Parathyroid adenoma (tissue), 2 donors: ENCODE results near the gene CTNND1.
"Not testable (repeated sequence)": the region's sequence is repeated elsewhere in the genome, so short reads cannot be mapped to it uniquely, and the experiment has no call there.

Experiments
- H2AFZ ChIP-seq: fragments of 300-600 bp; sonication (generic); one replicate; pipeline ENCODE4 v1.7.0; 2017; ENCODE audit warnings: antibody characterized with exemption, mild to moderate bottlenecking
- H3K27ac ChIP-seq: fragments of 300-600 bp; sonication (generic); one replicate; pipeline ENCODE4 v1.7.0; 2017
- H3K27me3 ChIP-seq: fragments of 300-600 bp; sonication (generic); one replicate; pipeline ENCODE4 v1.7.0; 2017; ENCODE audit warnings: low read length; ENCODE audit not compliant: control insufficient read depth, insufficient read depth
- H3K36me3 ChIP-seq: fragments of 300-600 bp; sonication (generic); one replicate; pipeline ENCODE4 v1.7.0; 2017; ENCODE audit warnings: low read length; ENCODE audit not compliant: control insufficient read depth, insufficient read depth
- H3K4me1 ChIP-seq: fragments of 300-600 bp; sonication (generic); one replicate; pipeline ENCODE4 v1.7.0; 2017; ENCODE audit warnings: control low read depth
- H3K4me2 ChIP-seq: fragments of 300-600 bp; sonication (generic); one replicate; pipeline ENCODE4 v1.7.0; 2017; ENCODE audit warnings: low read length
- H3K4me3 ChIP-seq: fragments of 300-600 bp; sonication (generic); one replicate; pipeline ENCODE4 v1.7.0; 2017; ENCODE audit warnings: low read depth, low read length
- H3K79me2 ChIP-seq: fragments of 300-600 bp; sonication (generic); one replicate; pipeline ENCODE4 v1.7.0; 2017; ENCODE audit warnings: control low read depth
- H3K9ac ChIP-seq: fragments of 300-600 bp; sonication (generic); one replicate; pipeline ENCODE4 v1.7.0; 2017; ENCODE audit warnings: mild to moderate bottlenecking
- H3K9me3 ChIP-seq: fragments of 300-600 bp; sonication (generic); one replicate; pipeline ENCODE4 v1.7.0; 2017; ENCODE audit warnings: low read length; ENCODE audit not compliant: control insufficient read depth
- CTCF ChIP-seq: fragments of 300-600 bp; sonication (generic); IDR thresholded peaks from one replicate; pipeline ENCODE4 v1.7.0; 2017; ENCODE audit warnings: antibody characterized with exemption, mild to moderate bottlenecking
- donor health status: primary hyperparathyroidism.

Gene CTNND1

GRCh38 chr11:57834852-57835251, 73.2 kb downstream of the CTNND1 start:
- Histone ChIP-seq H3K9ac (no peak overlapping the region), H3K79me2 (no peaks in the 10 kb centered on the region), H3K27me3 (no peaks in the 10 kb centered on the region), H3K9me3 (no peaks in the 10 kb centered on the region), H3K27ac (no peak overlapping the region), H3K4me3 (no peak overlapping the region), H3K4me1 (no peaks in the 10 kb centered on the region), H2AFZ (no peak overlapping the region), H3K36me3 (no peaks in the 10 kb centered on the region), H3K4me2 (no peak overlapping the region)
- no peak for TF ChIP-seq CTCF

- H3K27me3 ChIP-seq, H3K9me3 ChIP-seq, H3K4me2 ChIP-seq, H3K4me1 ChIP-seq, H3K36me3 ChIP-seq, H3K9ac ChIP-seq, H3K79me2 ChIP-seq, H2AFZ ChIP-seq, H3K4me3 ChIP-seq, H3K27ac ChIP-seq: not testable (repeated sequence)
Measured at GRCh38 chr11:57838609-57839008, 77.0 kb downstream of the CTNND1 start.

- no peak overlapping the region for H3K9ac ChIP-seq
- no peak overlapping the region for H2AFZ ChIP-seq
- no peaks in the 10 kb centered on the region for H3K4me1 ChIP-seq
- H3K4me3 ChIP-seq, result no peak overlapping the region
- H3K79me2 ChIP-seq, result no peaks in the 10 kb centered on the region
- TF ChIP-seq CTCF, result no peak
- no peaks in the 10 kb centered on the region for H3K9me3 ChIP-seq
- no peak overlapping the region for H3K27ac ChIP-seq
- no peaks in the 10 kb centered on the region for H3K27me3 ChIP-seq
- no peak overlapping the region for H3K4me2 ChIP-seq
- H3K36me3 ChIP-seq, result no peaks in the 10 kb centered on the region
Measured at GRCh38 chr11:57842873-57843272, 81.3 kb downstream of the CTNND1 start.

GRCh38 chr11:57867966-57868365, 106.4 kb downstream of the CTNND1 start:
- Histone ChIP-seq H3K36me3 (no peaks in the 10 kb centered on the region), H3K27ac (no peak overlapping the region), H3K9me3 (no peaks in the 10 kb centered on the region), H3K4me3 (no peak overlapping the region), H3K27me3 (no peaks in the 10 kb centered on the region), H3K4me1 (no peaks in the 10 kb centered on the region), H3K9ac (no peak overlapping the region), H3K79me2 (no peaks in the 10 kb centered on the region), H3K4me2 (no peak overlapping the region), H2AFZ (no peak overlapping the region)
- no peak for TF ChIP-seq CTCF

GRCh38 chr11:57868491-57868890, 106.9 kb downstream of the CTNND1 start:
- Histone ChIP-seq H3K4me3 (no peak overlapping the region), H3K36me3 (no peaks in the 10 kb centered on the region), H3K9ac (no peak overlapping the region), H3K79me2 (no peaks in the 10 kb centered on the region), H3K27me3 (no peaks in the 10 kb centered on the region), H3K9me3 (no peaks in the 10 kb centered on the region), H3K4me1 (no peaks in the 10 kb centered on the region), H2AFZ (no peak overlapping the region), H3K27ac (no peak overlapping the region), H3K4me2 (no peak overlapping the region)
- TF ChIP-seq CTCF, result no peak
